Measurements from ENCODE around the gene CYB561D1. TPM values are rescaled to one million over a fixed set of nuclear protein-coding genes. Genes with fewer than 3 reads are reported as not detected.

The CYB561D1 gene
- total and polyA plus RNA-seq, 9 of the 15 experiments (the other 6 are each of a cell fraction or from before 2014, with no cell fraction given): 0.71 to 7.2 (median 3.5) TPM

GRCh38 chr1:109546311-109547109 is 52.6 kb downstream of the CYB561D1 start (continued):
- TF ChIP-seq DEAF1 (CRISPR knock-in tag; IDR thresholded peaks at IDR 0.05) (peak; percentile 93), DACH1 (IDR thresholded peaks at IDR 0.05; ENCODE audit: partially characterized antibody) (peak; percentile 49), ZNF668 (CRISPR knock-in tag; IDR thresholded peaks at IDR 0.05) (no peak), ARID3A (IDR thresholded peaks at IDR 0.05; ENCODE audit: borderline replicate concordance, low read depth, low read length) (peak; percentile 90; the same call in 1 of the 2 replicates), ZNF583 (CRISPR knock-in tag; IDR thresholded peaks at IDR 0.05) (no peak), DDX20 (tag; IDR thresholded peaks at IDR 0.05; ENCODE audit: low read depth) (0 out of 2 replicates have a peak, but pooled peaks have one; percentile 29), MAFK (IDR thresholded peaks at IDR 0.05; ENCODE audit: low read length) (0 out of 2 replicates have a peak, but pooled peaks have one; percentile 33), POLR2A (conservative IDR thresholded peaks at IDR 0.05) (0 out of 2 replicates have a peak, but pooled peaks have one; percentile 40), ARNT (IDR thresholded peaks at IDR 0.05) (peak; percentile 90 to 97; a peak in 3 of 4 replicates), CGGBP1 (CRISPR knock-in tag; IDR thresholded peaks at IDR 0.05) (no peak), PBX2 (CRISPR knock-in tag; IDR thresholded peaks at IDR 0.05; ENCODE audit: low read depth) (no peak), PBX2 (tag; conservative IDR thresholded peaks at IDR 0.05; ENCODE audit: low read depth) (peak; percentile 82), SMC3 (conservative IDR thresholded peaks at IDR 0.05; ENCODE audit: insufficient read depth, low read depth, low read length) (peak; percentile 93), LEF1 (IDR thresholded peaks at IDR 0.05) (peak; percentile 56; the same call in 1 of the 2 replicates), ATF6 (CRISPR knock-in tag; IDR thresholded peaks at IDR 0.05) (0 out of 2 replicates have a peak, but pooled peaks have one; percentile 15), PHF8 (IDR thresholded peaks at IDR 0.05; ENCODE audit: borderline replicate concordance, low read length) (peak; percentile 33; the same call in 1 of the 2 replicates)

Measured in K562 (cell line).